Measurements from ENCODE around the gene FGF21.
"Not testable (repeated sequence)": the region's sequence is repeated elsewhere in the genome, so short reads cannot be mapped to it uniquely, and the experiment has no call there.

FGF21 gene

DNA sequence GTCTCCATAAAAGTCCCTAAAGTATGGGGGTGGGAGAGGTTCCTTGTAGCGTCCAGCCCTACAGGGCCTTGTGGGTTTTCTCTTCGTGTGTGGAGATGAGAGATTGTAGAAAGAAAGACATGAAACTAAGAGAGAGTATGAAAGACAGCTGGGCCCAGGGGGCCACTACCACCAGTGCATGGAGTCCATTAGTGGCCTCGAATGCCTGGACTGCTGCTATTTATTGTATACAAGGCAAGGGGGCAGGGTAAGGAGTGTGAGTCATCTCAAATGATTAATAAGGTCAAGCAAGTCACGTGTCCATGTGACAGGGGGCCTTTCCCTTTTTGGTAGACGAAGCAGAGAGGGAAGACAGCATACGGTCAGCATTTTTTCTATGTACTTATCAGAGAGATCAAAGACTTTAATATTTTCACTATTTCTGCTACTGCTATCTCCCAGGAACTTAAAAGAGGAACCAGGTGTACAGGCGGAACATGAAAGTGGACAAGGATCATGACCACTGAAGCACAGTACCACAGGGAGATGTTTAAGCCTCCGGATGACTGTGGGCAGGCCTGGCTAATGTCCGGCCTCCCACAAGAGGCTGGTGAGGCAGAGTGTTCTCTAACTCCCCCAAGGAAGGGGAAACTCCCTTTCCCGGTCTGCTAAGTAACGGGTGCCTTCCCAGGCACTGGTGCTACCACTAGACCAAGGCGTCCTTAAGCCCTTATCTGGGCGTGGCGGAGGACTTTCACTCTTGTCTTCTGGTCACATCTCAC lies 25.5 kb downstream of the FGF21 start:
- H3K9ac ChIP-seq (ENCODE audit: low read length): no peak overlapping the region
- no peaks in the 10 kb centered on the region for H3K9me3 ChIP-seq (ENCODE audit: control insufficient read depth, low read length)
- H3K27me3 ChIP-seq (replicated peaks; ENCODE audit: control insufficient read depth, insufficient read depth, low read length): peaks cover 3% of the 10 kb centered on the region
- H3K4me3 ChIP-seq (ENCODE audit: low read length): no peak overlapping the region
- H3K4me1 ChIP-seq (ENCODE audit: control insufficient read depth, insufficient read depth, low read length): peaks cover 10% of the 10 kb centered on the region
- DNase-seq (ENCODE audit: low read depth): no peak
- H3K36me3 ChIP-seq (ENCODE audit: control insufficient read depth, insufficient read depth, low read length, severe bottlenecking): no peaks in the 10 kb centered on the region

- DNase-seq (ENCODE audit: low read depth): peak; percentile 26
- H3K27me3 ChIP-seq (replicated peaks; ENCODE audit: control insufficient read depth, insufficient read depth, low read length): peaks cover 3% of the 10 kb centered on the region
- H3K36me3 ChIP-seq (ENCODE audit: control insufficient read depth, insufficient read depth, low read length, severe bottlenecking): no peaks in the 10 kb centered on the region
- peaks cover 10% of the 10 kb centered on the region for H3K4me1 ChIP-seq (ENCODE audit: control insufficient read depth, insufficient read depth, low read length)
- no peak overlapping the region for H3K4me3 ChIP-seq (ENCODE audit: low read length)
- no peaks in the 10 kb centered on the region for H3K9me3 ChIP-seq (ENCODE audit: control insufficient read depth, low read length)
- H3K9ac ChIP-seq (ENCODE audit: low read length): no peak overlapping the region
Measured at GRCh38 chr19:48784527-48784926, 29.2 kb downstream of the FGF21 start.

DNA sequence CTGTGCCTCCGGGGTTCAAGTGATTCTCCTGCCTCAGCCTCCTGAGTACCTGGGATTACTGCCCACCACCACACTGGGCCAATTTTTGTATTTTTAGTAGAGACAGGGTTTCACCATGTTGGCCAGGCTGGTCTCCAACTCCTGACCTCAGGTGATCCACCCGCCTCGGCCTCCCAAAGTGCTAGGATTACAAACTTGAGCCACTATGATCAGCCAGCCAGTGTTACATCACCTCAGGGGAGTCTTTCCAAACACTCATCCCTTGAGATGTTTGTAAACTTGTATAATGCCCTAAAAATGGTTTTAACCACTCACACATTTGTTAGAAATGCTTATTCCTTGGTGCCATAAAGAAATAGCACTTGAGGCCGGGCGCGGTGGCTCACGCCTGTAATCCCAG lies 31.1 kb downstream of the FGF21 start:
- H3K27me3 ChIP-seq (replicated peaks; ENCODE audit: control insufficient read depth, insufficient read depth, low read length); DNase-seq (ENCODE audit: low read depth); H3K9ac ChIP-seq (ENCODE audit: low read length); H3K36me3 ChIP-seq (ENCODE audit: control insufficient read depth, insufficient read depth, low read length, severe bottlenecking); H3K4me1 ChIP-seq (ENCODE audit: control insufficient read depth, insufficient read depth, low read length); H3K4me3 ChIP-seq (ENCODE audit: low read length); H3K9me3 ChIP-seq (ENCODE audit: control insufficient read depth, low read length): not testable (repeated sequence)

GRCh38 chr19:48787331-48787730 lies 32.0 kb downstream of the FGF21 start:
- not testable (repeated sequence) for DNase-seq (ENCODE audit: low read depth); H3K27me3 ChIP-seq (replicated peaks; ENCODE audit: control insufficient read depth, insufficient read depth, low read length); H3K9ac ChIP-seq (ENCODE audit: low read length); H3K36me3 ChIP-seq (ENCODE audit: control insufficient read depth, insufficient read depth, low read length, severe bottlenecking); H3K9me3 ChIP-seq (ENCODE audit: control insufficient read depth, low read length); H3K4me1 ChIP-seq (ENCODE audit: control insufficient read depth, insufficient read depth, low read length); H3K4me3 ChIP-seq (ENCODE audit: low read length)

- no peaks in the 10 kb centered on the region for H3K27me3 ChIP-seq (replicated peaks; ENCODE audit: control insufficient read depth, insufficient read depth, low read length)
- no peak overlapping the region for H3K9ac ChIP-seq (ENCODE audit: low read length)
- no peak overlapping the region for H3K4me3 ChIP-seq (ENCODE audit: low read length)
- DNase-seq (ENCODE audit: low read depth): no peak
- H3K36me3 ChIP-seq (ENCODE audit: control insufficient read depth, insufficient read depth, low read length, severe bottlenecking): no peaks in the 10 kb centered on the region
- no peaks in the 10 kb centered on the region for H3K9me3 ChIP-seq (ENCODE audit: control insufficient read depth, low read length)
- peaks cover 22% of the 10 kb centered on the region for H3K4me1 ChIP-seq (ENCODE audit: control insufficient read depth, insufficient read depth, low read length)
Measured at GRCh38 chr19:48793271-48793670, 37.9 kb downstream of the FGF21 start.

- no peak overlapping the region for H3K4me3 ChIP-seq (ENCODE audit: low read length)
- no peaks in the 10 kb centered on the region for H3K36me3 ChIP-seq (ENCODE audit: control insufficient read depth, insufficient read depth, low read length, severe bottlenecking)
- DNase-seq (ENCODE audit: low read depth): no peak
- H3K9me3 ChIP-seq (ENCODE audit: control insufficient read depth, low read length): no peaks in the 10 kb centered on the region
- H3K9ac ChIP-seq (ENCODE audit: low read length): peak overlapping the region; percentile 86
- H3K27me3 ChIP-seq (replicated peaks; ENCODE audit: control insufficient read depth, insufficient read depth, low read length): no peaks in the 10 kb centered on the region
- peaks cover 28% of the 10 kb centered on the region for H3K4me1 ChIP-seq (ENCODE audit: control insufficient read depth, insufficient read depth, low read length)
Measured at GRCh38 chr19:48794291-48794690, 39.0 kb downstream of the FGF21 start.

GRCh38 chr19:48795055-48795684 lies 39.8 kb downstream of the FGF21 start:
- Histone ChIP-seq H3K9me3 (ENCODE audit: control insufficient read depth, low read length) (no peaks in the 10 kb centered on the region), H3K27me3 (replicated peaks; ENCODE audit: control insufficient read depth, insufficient read depth, low read length) (no peaks in the 10 kb centered on the region), H3K9ac (ENCODE audit: low read length) (peak overlapping the region; percentile 86), H3K4me1 (ENCODE audit: control insufficient read depth, insufficient read depth, low read length) (peaks cover 30% of the 10 kb centered on the region), H3K36me3 (ENCODE audit: control insufficient read depth, insufficient read depth, low read length, severe bottlenecking) (no peaks in the 10 kb centered on the region), H3K4me3 (ENCODE audit: low read length) (peak overlapping the region; percentile 73)
- DNase-seq (ENCODE audit: low read depth): peak; percentile 96

DNA sequence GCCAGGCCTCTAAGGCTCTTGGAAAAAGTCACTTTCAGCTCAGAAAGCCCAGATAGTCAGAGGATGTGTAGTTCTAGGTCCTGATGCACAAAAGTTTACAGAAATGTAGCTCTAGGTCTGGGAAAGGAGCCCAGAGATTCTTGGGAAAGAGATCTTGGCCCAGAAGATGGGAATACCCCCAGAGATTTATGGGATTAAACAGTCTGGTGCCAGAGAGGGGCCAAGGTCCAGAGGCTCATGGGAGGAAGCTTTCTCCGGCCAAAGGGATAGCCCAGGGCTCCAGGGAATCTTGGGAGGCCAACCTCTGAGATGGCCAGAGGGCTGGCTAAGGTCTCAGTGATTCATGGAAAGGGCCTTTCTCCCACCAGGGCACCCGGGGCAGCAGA lies 40.4 kb downstream of the FGF21 start:
- Histone ChIP-seq H3K9me3 (ENCODE audit: control insufficient read depth, low read length) (no peaks in the 10 kb centered on the region), H3K9ac (ENCODE audit: low read length) (peak overlapping the region; percentile 86), H3K4me1 (ENCODE audit: control insufficient read depth, insufficient read depth, low read length) (peaks cover 30% of the 10 kb centered on the region), H3K4me3 (ENCODE audit: low read length) (peak overlapping the region; percentile 73), H3K27me3 (replicated peaks; ENCODE audit: control insufficient read depth, insufficient read depth, low read length) (no peaks in the 10 kb centered on the region), H3K36me3 (ENCODE audit: control insufficient read depth, insufficient read depth, low read length, severe bottlenecking) (no peaks in the 10 kb centered on the region)
- no peak for DNase-seq (ENCODE audit: low read depth)

DNA sequence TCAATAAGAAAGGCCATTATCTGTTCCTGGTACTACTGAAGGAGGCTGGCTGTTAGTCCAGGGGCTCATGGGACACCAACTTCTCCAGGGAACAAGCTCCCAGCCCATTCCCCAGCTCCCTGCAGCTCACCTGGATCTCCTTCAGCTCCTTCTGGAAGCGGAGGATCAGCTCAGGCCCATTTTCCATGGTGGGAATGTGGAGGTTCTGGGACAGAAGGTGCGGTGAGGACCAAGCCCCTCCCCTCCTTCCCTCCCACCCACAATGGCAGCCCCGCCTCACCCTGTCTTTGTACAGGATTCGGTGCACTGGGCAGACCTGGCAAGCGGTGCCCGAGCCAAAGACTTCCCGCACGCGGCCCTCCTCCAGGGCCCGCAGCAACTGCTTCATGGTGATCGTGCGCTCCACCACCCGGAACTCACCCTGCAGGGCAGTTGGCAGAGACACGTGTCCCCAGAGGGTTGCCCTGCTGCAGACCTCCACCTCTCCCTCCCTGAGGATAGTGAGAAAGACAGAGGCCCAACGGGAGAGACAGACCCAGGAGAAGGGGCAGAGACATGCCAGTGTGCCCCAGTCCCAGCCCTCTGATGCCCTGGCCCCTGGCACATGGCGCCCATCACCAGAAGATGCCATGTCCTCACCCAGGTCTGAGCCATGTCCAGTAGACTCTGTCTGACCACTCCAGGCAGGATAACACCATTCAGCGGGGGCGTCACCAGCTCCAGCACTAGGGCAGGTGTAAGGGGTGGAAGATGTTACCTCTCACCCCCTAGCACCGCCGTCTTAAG lies 41.2 kb downstream of the FGF21 start:
- Histone ChIP-seq H3K36me3 (ENCODE audit: control insufficient read depth, insufficient read depth, low read length, severe bottlenecking) (no peaks in the 10 kb centered on the region), H3K4me1 (ENCODE audit: control insufficient read depth, insufficient read depth, low read length) (peaks cover 30% of the 10 kb centered on the region), H3K4me3 (ENCODE audit: low read length) (peak overlapping the region; percentile 51), H3K9ac (ENCODE audit: low read length) (peak overlapping the region; percentile 86), H3K9me3 (ENCODE audit: control insufficient read depth, low read length) (no peaks in the 10 kb centered on the region), H3K27me3 (replicated peaks; ENCODE audit: control insufficient read depth, insufficient read depth, low read length) (no peaks in the 10 kb centered on the region)
- DNase-seq (ENCODE audit: low read depth): no peak

- Histone ChIP-seq H3K4me3 (ENCODE audit: low read length) (no peak overlapping the region), H3K36me3 (ENCODE audit: control insufficient read depth, insufficient read depth, low read length, severe bottlenecking) (no peaks in the 10 kb centered on the region), H3K9ac (ENCODE audit: low read length) (no peak overlapping the region), H3K4me1 (ENCODE audit: control insufficient read depth, insufficient read depth, low read length) (peaks cover 30% of the 10 kb centered on the region), H3K9me3 (ENCODE audit: control insufficient read depth, low read length) (no peaks in the 10 kb centered on the region), H3K27me3 (replicated peaks; ENCODE audit: control insufficient read depth, insufficient read depth, low read length) (no peaks in the 10 kb centered on the region)
- DNase-seq (ENCODE audit: low read depth): no peak
Measured at GRCh38 chr19:48797103-48797502, 41.8 kb downstream of the FGF21 start.

DNA sequence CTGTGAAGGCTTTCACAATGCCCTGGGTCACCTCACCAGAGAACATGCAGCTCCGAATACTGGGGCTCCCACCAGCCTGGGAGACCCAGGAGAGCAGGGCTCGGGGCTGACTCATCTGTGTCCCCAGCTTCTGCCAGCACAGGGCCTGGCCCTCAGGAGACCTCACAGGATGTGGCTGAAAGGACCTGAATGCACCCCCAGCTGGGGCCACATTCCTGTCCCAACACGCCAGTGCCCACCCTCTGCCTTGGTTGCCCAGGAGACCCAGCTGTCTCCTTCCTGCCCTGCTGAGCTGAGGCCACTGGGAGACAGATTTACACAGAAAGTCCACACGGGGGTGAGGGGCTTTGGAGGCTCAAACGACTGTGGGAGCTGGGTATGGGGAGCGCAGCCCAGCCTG lies 43.6 kb downstream of the FGF21 start:
- Histone ChIP-seq H3K4me1 (ENCODE audit: control insufficient read depth, insufficient read depth, low read length) (peaks cover 30% of the 10 kb centered on the region), H3K9me3 (ENCODE audit: control insufficient read depth, low read length) (no peaks in the 10 kb centered on the region), H3K4me3 (ENCODE audit: low read length) (no peak overlapping the region), H3K9ac (ENCODE audit: low read length) (peak overlapping the region; percentile 14), H3K27me3 (replicated peaks; ENCODE audit: control insufficient read depth, insufficient read depth, low read length) (no peaks in the 10 kb centered on the region), H3K36me3 (ENCODE audit: control insufficient read depth, insufficient read depth, low read length, severe bottlenecking) (no peaks in the 10 kb centered on the region)
- DNase-seq (ENCODE audit: low read depth): peak; percentile 30
